ENCODE data around the gene CCDC187.

GRCh38 chr9:136335296-136336155 lies 31.6 kb upstream of the CCDC187 start:
- TF ChIP-seq POLR2AphosphoS5 (IDR thresholded peaks at IDR 0.05; ENCODE audit: low read depth, low read length) (no peak), POLR2A (IDR thresholded peaks at IDR 0.05; ENCODE audit: low read depth, low read length) (no peak)

Measured in GM12892 (cell line).